Breast epithelium (tissue), 3 donors: ENCODE data around the gene FYN.

Experiments used
- CTCF ChIP-seq, 3 donors: fragments of 450-650 bp; IDR thresholded peaks; one replicate each; pipeline ENCODE4 v1.5.1; 2016 to 2017; ENCODE audit warnings: antibody characterized with exemption in 3 of 3, mild to moderate bottlenecking in 3 of 3, moderate library complexity in 3 of 3
- POLR2A ChIP-seq: fragments of 450-650 bp; IDR thresholded peaks from one replicate; pipeline ENCODE4 v1.6.1; 2016; ENCODE audit warnings: antibody characterized with exemption, mild to moderate bottlenecking, moderate library complexity
- POLR2AphosphoS5 ChIP-seq, 3 donors: sonication (generic); formaldehyde crosslinking; IDR thresholded peaks; one replicate each; pipeline ENCODE4 v1.6.1; 2017; ENCODE audit warnings: antibody characterized with exemption in 3 of 3

DNA sequence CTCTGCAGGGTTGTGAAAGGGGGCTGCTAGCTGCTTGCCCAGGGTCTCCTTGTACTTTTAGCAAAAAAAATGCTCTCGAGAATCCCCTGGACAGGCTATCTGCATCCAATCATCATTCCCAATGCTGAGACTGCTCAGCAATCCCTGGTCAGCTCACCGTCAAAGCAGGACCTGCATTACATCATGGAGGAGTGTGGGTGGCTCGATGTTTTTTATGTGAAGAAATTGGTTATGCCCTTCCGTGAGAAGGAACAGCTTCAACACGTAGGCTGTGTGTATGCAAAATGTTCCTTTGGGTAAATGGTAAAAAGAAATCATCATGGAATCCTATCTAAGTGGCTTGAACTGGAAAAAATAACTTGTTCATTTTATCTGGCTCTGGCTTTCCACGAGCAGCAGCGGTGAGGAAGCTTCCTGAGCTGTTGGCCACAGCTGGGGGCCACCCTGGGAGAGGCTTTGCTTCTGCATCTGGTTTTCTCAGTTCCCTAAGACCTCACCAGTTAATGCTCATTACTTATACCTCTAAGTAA is 111.4 kb downstream of the FYN start:
- no peak for TF ChIP-seq POLR2AphosphoS5 (IDR thresholded peaks at IDR 0.05)
- no peak for TF ChIP-seq CTCF (IDR thresholded peaks at IDR 0.05)
- TF ChIP-seq POLR2A = no peak
